HL-60/S4 treated with phorbol 12-myristate 13-acetate at 8.2 ng/mL for 4 days and 3 days (cell line): ENCODE data around the gene RASL12.
"Not testable (repeated sequence)": the region's sequence is repeated elsewhere in the genome, so short reads cannot be mapped to it uniquely, and the experiment has no call there.

Experiments used
- in situ Hi-C: fragments of 300-500 bp; cut with MboI; formaldehyde crosslinking; loops from 2 replicates; pipeline ENCODE4 v1.15.0; 2022; ENCODE audit warnings: low sequenced_read_pairs

RASL12 gene

GRCh38 chr15:65076486-65077290, 8.9 kb upstream of the RASL12 start, which contains the start of gene KBTBD13:
KBTBD13 (plus strand) TSS chr15:65076746; CDS start chr15:65076816, 70 bp downstream.
- in situ Hi-C loops, result no loop called here

- in situ Hi-C loops, result not testable (repeated sequence)
These were observed 8.0 kb upstream of the RASL12 start for GRCh38 chr15:65075607-65076395.

GRCh38 chr15:65074946-65075345, 7.2 kb upstream of the RASL12 start:
- in situ Hi-C loops, result not testable (repeated sequence)

GRCh38 chr15:65072617-65073016, 4.8 kb upstream of the RASL12 start:
- in situ Hi-C loops, result no loop called here

- in situ Hi-C loops, result no loop called here
These were observed 4.2 kb upstream of the RASL12 start for GRCh38 chr15:65072027-65072426.

GRCh38 chr15:65071381-65071811, 3.6 kb upstream of the RASL12 start:
- in situ Hi-C loops, result no loop called here

GRCh38 chr15:65069779-65070546, 2.2 kb upstream of the RASL12 start:
- in situ Hi-C loops, result no loop called here

GRCh38 chr15:65069179-65069578, 1.4 kb upstream of the RASL12 start:
- in situ Hi-C loops, result no loop called here

GRCh38 chr15:65068403-65068788, 605 bp upstream of the RASL12 start:
- in situ Hi-C loops, result no loop called here

GRCh38 chr15:65067317-65067644, 510 bp downstream of the RASL12 start:
- in situ Hi-C loops, result no loop called here

- in situ Hi-C loops, result no loop called here
These were observed 1.0 kb downstream of the RASL12 start for GRCh38 chr15:65066635-65067316.

- in situ Hi-C loops, result no loop called here
These were observed 1.7 kb downstream of the RASL12 start for GRCh38 chr15:65066001-65066634.

- in situ Hi-C loops, result no loop called here
These were observed 5.1 kb downstream of the RASL12 start for GRCh38 chr15:65062726-65063125.

- in situ Hi-C loops, result no loop called here
These were observed 5.7 kb downstream of the RASL12 start for GRCh38 chr15:65062061-65062460.

- in situ Hi-C loops, result no loop called here
These were observed 7.0 kb downstream of the RASL12 start for GRCh38 chr15:65060641-65061397.

GRCh38 chr15:65059931-65060596, 7.7 kb downstream of the RASL12 start:
- in situ Hi-C loops, result no loop called here

GRCh38 chr15:65059369-65059750, 8.4 kb downstream of the RASL12 start:
- in situ Hi-C loops, result no loop called here

GRCh38 chr15:65058394-65059368, 9.1 kb downstream of the RASL12 start:
- in situ Hi-C loops, result no loop called here
